GM19099 (cell line): ENCODE data around the gene PRXL2C.

Source experiments
- POLR2A ChIP-seq: IDR thresholded peaks from 3 replicates; pipeline ENCODE4 v1.6.1; 2011; ENCODE audit warnings: low read depth; ENCODE audit not compliant: insufficient read length; ENCODE audit errors: extremely low read depth

The PRXL2C gene

DNA sequence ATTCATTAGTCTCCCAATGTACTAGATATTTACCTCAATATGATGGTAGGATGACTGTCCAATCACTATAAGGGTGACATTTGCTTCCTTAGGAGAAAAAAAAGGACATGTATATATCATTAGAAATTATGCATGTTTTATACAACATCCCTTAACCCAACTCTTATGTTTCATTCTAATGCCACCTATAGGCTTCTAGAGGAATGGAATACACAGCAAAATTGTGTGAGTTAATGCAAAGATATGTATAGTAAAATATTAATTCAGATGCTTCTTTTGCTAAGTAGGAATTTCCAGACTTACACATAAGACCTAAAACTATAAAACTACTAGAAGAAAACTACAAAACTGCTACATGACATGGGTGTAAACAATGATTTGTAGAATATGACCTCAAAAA lies 3.5 kb downstream of the PRXL2C start:
- TF ChIP-seq POLR2A: no peak

GRCh38 chr9:96649620-96650324 lies 5.3 kb downstream of the PRXL2C start:
- TF ChIP-seq POLR2A: no peak

DNA sequence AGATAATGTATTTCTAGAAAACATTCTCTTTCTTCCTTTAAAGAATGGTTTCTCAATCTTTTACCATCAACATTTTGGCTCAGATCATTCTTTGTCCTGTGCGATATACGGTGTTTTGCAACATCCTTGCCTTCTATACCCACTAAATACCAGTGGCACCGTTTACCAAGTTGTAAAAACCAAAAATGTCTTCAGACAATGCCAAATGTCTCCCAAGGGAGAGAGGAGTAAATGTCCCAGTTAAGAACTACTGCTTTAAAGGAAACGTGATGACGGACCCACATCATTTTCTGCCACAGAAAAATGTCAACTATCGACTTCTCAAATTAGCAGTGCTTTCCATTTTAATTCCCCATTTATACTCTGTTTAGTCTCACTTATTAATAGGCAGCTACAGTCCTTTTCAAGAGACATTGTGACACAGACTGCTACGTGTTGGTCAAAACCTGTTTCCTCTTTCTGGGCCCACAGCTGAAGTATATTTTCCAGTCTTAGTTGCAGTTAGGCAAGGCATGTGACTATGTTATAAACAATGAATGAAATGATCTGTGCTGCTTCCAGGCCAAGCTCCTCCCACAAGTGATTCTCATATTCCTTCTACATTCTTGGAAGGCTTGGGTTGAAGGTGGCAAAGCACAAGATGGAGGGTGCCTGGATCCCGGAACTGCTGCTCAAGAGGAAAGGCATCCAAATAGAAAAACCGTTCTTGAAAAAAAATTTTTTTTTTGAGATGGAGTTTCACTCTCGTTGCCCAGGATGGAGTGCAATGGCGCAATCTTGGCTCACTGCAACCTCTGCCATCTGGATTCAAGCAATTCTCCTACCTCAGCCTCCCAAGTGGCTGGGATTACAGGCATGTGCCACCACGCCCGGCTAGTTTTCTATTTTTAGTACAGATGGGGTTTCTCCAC lies 8.8 kb downstream of the PRXL2C start:
- no peak for TF ChIP-seq POLR2A

DNA sequence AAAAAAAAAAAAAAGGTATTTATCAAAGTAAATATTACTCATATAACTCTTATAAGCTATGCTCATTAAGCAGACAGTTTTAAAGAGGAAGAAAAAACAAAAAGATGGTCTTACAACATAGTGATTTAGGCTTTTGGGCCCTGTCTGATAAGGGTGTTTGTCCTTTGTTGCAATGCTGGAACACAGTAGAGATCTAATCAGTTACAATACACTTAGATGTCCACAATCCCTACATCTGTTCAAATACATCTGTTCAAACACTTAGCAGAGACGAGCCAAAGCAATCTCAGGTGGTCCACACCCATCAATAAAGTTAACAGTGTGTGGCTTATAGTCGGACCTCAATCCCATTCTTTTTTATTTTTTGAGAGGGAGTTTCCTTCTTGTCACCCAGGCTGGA lies 11.0 kb downstream of the PRXL2C start:
- TF ChIP-seq POLR2A: no peak

GRCh38 chr9:96641514-96641913 lies 13.6 kb downstream of the PRXL2C start:
- TF ChIP-seq POLR2A: no peak

GRCh38 chr9:96638606-96639364 lies 16.3 kb downstream of the PRXL2C start:
- no peak for TF ChIP-seq POLR2A

DNA sequence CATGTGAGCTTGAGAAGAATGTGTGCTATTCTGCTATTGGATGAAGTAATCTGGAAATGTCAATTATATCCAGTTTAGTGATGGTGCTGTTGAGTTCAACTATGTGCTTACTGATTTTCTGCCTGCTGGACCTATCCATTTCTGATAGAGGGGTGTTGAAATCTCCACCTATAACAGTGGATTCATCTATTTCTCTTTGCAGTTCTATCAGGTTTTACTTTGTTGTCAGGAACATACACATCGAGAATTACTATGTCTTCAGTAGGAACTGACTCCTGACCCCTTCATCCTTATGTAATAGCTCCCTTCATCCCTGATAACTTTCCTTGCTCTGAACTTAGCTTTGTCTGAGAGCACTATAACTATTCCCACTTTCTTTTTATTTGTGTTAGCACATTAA lies 18.7 kb downstream of the PRXL2C start:
- TF ChIP-seq POLR2A: no peak

DNA sequence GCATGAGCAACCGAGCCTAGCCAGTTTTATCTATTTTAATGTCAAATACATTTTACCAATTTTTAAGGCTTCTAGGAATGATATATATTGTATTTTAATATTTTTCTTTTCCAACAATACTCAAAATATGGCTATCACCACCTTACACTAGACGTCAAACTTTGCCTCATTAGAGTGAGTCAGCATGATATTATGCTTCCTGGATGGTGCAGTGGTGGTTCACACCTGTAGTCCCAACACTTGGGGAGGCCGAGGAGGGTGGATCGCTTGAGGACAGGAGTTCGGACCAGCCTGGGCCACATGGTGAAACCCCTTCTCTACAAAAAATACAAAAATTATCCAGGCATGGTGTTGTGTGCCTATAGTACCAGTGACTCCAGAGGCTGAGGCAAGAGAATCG lies 28.2 kb downstream of the PRXL2C start:
- TF ChIP-seq POLR2A: no peak

DNA sequence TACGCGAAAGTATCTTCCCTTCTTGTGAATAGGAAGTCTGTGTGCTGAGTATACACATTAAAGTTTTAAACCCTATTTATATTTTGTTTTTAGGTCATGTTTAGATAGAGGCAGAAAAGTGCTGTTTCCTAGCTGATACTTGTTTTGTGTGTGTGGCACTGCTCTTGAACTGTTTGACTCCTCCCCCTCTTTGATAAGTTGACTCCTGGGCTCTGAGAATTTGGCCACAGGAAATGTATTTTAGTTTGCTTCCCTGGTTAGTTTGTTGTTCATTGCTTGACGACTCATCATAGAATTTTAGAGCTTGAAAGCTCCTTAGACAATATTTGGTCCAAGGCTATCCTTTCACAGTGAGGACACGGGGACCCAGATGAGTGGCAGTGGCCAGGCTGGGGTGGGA lies 33.5 kb downstream of the PRXL2C start:
- no peak for TF ChIP-seq POLR2A

- no peak for TF ChIP-seq POLR2A
Observed at GRCh38 chr9:96620832-96621269, 34.3 kb downstream of the PRXL2C start.

DNA sequence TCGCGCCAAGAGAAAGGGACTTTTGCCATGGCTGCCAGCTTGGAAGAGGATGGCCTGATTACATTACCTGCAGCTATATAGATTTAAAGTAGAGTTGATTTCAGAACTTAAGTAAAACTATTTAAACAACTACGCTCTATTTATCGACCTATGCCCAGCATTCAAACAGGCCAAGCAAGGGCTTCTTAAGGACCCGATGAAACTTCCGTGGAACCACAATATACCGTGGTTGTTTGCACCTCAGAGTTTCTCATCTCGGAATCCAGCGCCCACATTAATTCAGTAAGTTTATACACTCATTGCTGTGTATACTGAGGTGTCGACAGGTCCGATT lies 35.0 kb downstream of the PRXL2C start:
- no peak for TF ChIP-seq POLR2A

DNA sequence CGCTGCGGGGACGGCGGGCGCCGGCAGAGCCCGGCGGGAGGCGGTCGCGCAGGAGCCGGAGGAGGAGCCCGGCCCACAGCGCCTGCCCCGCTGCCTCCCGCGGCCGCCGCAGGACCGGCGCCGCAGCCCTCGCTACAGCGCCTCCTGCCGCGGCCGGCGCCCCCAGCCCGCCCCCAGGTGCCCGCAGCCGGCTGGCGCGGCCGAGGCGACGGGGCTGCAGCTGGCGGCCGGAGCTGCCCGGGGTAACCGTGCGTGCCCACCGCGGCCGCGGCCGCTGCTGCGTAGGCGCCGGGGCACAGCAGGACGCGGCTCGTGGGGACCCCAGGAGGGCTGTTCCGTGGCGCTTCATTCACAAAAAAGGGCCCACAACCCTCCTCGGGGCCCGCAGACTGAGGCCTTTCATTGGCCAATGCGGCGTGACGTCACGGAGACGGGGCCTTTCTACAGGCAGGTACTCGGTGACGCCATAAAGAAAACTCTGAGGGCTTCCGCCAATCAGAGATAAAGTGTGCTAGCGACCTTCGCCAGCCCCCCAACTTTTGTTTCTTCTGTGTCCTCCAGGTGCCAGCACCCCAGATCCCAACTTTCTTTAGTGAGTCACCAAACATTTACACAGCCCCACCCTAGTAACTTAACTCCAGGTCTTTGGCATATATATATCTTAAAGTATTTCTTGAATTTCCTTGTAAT lies 35.5 kb downstream of the PRXL2C start, which contains the start of gene CDC14B:
CDC14B (minus strand) TSS at position 353 of the 690 bp plus-strand sequence. CDS start 465 bp downstream, outside the sequence.
- TF ChIP-seq POLR2A: no peak

- TF ChIP-seq POLR2A: no peak
Observed at GRCh38 chr9:96619124-96619465, 36.0 kb downstream of the PRXL2C start.

DNA sequence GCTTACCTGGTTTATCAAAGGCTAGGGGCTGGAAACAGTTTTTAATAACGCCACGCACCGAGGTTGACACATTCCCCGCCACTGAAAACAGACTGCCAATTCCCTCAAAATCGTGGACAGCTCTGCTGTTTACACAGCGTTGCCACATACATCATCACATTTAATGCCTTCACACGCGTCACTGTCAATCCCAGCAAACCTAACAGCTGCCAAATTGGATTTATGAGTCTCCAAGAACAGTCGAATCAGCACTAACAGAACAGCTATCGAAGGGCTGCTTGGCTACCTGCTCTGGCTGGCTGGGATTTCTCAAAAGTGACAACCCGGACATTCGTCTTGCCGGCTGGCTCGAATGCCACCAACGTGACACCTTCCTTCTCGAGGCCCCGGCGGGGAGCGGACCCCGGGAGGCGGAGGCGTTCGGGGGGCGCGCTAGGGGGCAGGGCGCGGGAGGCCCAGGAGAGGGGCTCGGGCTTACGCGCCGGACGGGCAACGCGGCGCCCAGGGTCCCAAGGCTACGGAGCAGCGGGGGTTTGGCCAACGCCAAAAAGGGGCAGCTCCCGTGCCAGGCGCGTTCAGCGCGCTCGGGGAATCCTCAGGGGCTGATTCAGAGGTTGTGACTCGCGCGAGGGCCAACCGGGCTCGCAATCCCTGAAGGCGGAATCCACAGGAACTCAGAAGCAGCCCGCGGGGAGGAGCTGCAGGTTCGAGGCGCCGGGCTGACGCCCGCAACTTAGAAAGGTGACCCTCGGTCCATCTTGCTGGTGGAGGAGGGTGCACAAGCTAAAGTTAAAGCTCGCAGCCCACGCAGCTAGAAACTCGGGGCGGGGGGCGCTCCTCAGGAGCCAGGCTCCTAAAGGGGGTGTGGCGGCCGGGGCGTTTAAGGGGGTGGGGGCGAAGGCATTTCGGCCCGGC lies 36.7 kb downstream of the PRXL2C start:
- no peak for TF ChIP-seq POLR2A
